Measurements from ENCODE around the gene FH. TPM values are rescaled to one million over a fixed set of nuclear protein-coding genes. Genes with fewer than 3 reads are reported as not detected.

Gene FH
- 10 to 100 TPM; 29.2 to 62.5 TPM for total RNA-seq

GRCh38 chr1:241519308-241520079, at the start of gene FH:
Gene FH (minus strand): TSS chr1:241519755. CDS start chr1:241519722, 33 bp downstream.
- ATAC-seq (replicated peaks), result peak; percentile 98
- Mint-ChIP-seq H3K4me1 (peaks cover 5% of the 10 kb centered on the region), H3K36me3 (ENCODE audit: low read depth) (peaks cover 22% of the 10 kb centered on the region), H3K27me3 (peaks cover 22% of the 10 kb centered on the region), H3K4me3 (no peak within 1 kb of the TSS), H3K9me3 (no peaks in the 10 kb centered on the region), H3K27ac (peak within 1 kb of the TSS; percentile 45)

DNA sequence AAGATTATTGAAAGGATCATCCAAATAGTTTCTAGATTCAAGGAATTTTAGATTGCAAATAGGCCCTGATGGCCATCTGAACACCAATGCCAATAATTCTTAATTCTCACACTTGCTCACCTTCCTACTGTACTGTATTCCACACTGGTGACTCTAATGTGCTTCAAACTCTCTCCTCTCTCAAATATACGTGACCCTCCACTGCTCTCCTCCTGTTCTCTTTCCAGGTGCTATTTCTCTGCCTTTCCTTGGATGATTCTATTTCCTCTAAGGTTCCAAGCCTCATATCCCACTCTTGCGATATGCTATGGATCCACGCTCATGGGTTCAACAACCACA, 41.3 kb upstream of the FH start:
- H3K27ac Mint-ChIP-seq, result no peak overlapping the region
- no peak overlapping the region for H3K4me3 Mint-ChIP-seq
- H3K27me3 Mint-ChIP-seq, result peaks cover 3% of the 10 kb centered on the region
- ATAC-seq (replicated peaks), result no peak
- H3K4me1 Mint-ChIP-seq, result no peaks in the 10 kb centered on the region
- no peaks in the 10 kb centered on the region for H3K36me3 Mint-ChIP-seq (ENCODE audit: low read depth)
- H3K9me3 Mint-ChIP-seq, result no peaks in the 10 kb centered on the region

DNA sequence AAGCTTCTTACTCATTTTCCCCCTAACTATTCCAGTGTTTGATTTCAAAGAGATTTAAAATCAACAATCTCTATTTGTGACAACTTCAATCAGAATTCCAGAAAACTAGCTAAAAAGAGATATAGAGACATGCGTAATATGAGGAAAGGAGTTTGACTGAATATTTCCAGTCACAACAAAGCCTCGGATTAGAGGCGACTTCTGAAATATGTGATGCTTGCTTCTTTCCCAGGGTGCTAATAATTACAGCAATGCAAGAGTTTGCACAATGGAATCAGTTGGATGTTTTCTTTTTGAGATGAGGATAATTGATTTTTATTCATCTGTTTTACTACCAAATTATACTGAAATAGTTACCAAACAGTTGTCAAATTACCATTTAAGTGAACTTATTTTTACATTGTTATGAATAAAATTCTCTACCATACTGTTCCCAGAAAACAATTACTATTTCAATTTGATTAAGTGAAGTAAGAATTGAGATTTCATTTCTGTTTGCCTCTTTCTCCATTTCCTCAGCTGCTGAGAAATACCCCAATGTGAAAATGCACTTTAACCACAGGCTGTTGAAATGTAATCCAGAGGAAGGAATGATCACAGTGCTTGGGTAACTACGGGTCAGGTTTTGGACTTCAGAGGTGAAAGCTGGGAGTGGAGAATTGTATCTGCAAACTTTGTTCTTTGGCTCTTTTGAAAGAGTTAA, 40.7 kb upstream of the FH start:
- H3K27me3 Mint-ChIP-seq, result peaks cover 3% of the 10 kb centered on the region
- no peak for ATAC-seq (replicated peaks)
- no peaks in the 10 kb centered on the region for H3K4me1 Mint-ChIP-seq

GRCh38 chr1:241557551-241558193, 38.1 kb upstream of the FH start:
- H3K4me1 Mint-ChIP-seq, result peaks cover 2% of the 10 kb centered on the region
- H3K27ac Mint-ChIP-seq, result no peak overlapping the region
- no peaks in the 10 kb centered on the region for H3K36me3 Mint-ChIP-seq (ENCODE audit: low read depth)
- no peak for ATAC-seq (replicated peaks)
- H3K4me3 Mint-ChIP-seq, result no peak overlapping the region
- H3K9me3 Mint-ChIP-seq, result peaks cover 2% of the 10 kb centered on the region
- H3K27me3 Mint-ChIP-seq, result peaks cover 3% of the 10 kb centered on the region

More for the DNA sequence above, 40.7 kb upstream of the FH start:
- Mint-ChIP-seq H3K9me3 (no peaks in the 10 kb centered on the region), H3K4me3 (no peak overlapping the region), H3K36me3 (ENCODE audit: low read depth) (no peaks in the 10 kb centered on the region), H3K27ac (no peak overlapping the region)

DNA sequence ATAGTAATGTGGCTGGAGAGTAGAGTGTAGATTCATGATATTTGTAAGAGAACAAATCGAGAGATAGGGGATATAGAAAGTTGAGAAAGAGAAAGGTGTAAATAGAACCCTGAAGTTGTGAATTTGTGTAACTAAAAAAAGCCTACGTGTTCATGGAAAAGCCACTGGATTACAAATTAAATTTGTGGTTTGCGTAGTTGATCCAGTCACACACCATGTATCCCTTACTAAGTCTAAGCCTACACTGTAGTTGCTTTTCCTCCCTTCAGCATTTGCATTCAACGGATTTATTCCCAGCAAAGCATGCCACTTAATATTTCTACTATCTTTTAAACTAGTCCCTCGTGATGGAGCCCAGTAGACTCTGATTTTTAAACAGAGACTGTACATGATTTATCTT, 37.5 kb upstream of the FH start:
- peaks cover 7% of the 10 kb centered on the region for H3K4me1 Mint-ChIP-seq
- ATAC-seq (replicated peaks), result no peak
- H3K36me3 Mint-ChIP-seq (ENCODE audit: low read depth), result no peaks in the 10 kb centered on the region
- H3K27ac Mint-ChIP-seq, result no peak overlapping the region
- peaks cover 4% of the 10 kb centered on the region for H3K9me3 Mint-ChIP-seq
- no peak overlapping the region for H3K4me3 Mint-ChIP-seq
- H3K27me3 Mint-ChIP-seq, result peaks cover 3% of the 10 kb centered on the region

GRCh38 chr1:241555526-241555925, 36.0 kb upstream of the FH start:
- ATAC-seq (replicated peaks), result no peak
- Mint-ChIP-seq H3K27ac (no peak overlapping the region), H3K36me3 (ENCODE audit: low read depth) (no peaks in the 10 kb centered on the region), H3K9me3 (peaks cover 4% of the 10 kb centered on the region), H3K4me3 (no peak overlapping the region), H3K4me1 (peaks cover 17% of the 10 kb centered on the region), H3K27me3 (peaks cover 3% of the 10 kb centered on the region)

- peaks cover 4% of the 10 kb centered on the region for H3K9me3 Mint-ChIP-seq
- H3K27ac Mint-ChIP-seq, result no peak overlapping the region
Measured at GRCh38 chr1:241553886-241554592, 34.5 kb upstream of the FH start.

DNA sequence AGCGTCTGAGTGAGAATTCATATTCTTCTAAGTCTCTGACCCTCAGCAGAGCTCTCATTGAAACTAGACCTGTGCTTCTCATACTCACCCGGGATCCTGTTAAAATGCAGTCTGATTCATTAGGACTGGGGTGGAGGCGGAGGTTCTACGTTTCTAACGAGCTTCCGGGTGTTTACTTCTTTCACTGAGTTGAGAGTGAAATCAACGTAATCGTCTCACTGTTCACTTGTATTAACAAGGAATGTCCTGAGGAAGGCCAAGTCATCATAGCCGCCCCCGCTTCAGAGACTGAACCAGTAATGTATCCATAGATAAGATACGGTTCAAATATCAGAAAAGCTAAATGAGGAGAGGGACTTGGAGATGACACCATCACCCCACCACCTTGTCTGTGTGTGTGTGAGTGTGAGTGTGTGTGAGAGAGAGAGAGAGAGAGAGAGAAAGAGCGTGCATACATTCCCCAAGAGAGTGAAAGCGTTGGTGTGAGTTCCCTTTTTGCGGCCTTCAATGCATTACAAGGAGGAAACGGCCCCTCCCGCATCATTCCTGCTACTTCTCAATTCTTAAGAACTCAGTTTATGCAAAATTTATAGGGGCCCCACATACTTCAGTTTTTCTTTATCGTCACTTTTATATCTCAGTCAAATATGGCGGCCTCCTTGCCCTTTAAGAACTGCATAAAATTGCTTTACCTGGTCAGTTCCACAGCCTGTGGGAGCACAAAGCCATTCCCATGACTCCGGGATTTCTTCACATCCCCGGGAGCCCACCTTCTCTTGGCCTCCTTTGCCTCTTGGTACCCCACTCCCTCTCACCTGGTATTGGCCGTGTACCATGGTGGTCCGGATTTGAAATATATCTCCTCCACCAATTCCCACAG, 32.4 kb upstream of the FH start:
- peak; percentile 98 for ATAC-seq (replicated peaks)
- H3K9me3 Mint-ChIP-seq, result peaks cover 4% of the 10 kb centered on the region

More at GRCh38 chr1:241553886-241554592, 34.5 kb upstream of the FH start:
- Mint-ChIP-seq H3K4me3 (no peak overlapping the region), H3K36me3 (ENCODE audit: low read depth) (no peaks in the 10 kb centered on the region), H3K4me1 (peaks cover 17% of the 10 kb centered on the region), H3K27me3 (peaks cover 3% of the 10 kb centered on the region)
- no peak for ATAC-seq (replicated peaks)

DNA sequence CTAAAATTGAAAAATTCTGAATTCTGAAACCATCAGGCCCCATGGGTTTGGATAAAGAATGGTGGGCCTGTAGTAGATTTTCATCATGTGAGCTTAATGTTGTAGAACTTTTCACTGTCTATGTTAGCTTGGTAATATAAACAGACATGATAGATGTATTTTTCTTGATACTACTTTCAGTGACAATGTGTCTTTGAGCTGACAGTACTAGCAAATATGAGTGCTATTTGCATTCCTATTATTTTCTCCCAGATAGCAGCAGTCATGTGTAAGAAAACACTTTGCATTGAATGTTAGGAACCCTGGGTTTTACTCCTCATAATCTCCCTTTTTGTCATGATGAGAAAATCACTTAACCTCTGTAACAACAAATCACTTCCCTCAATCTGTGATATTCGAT, 30.8 kb upstream of the FH start:
- Mint-ChIP-seq H3K27ac (peak overlapping the region; percentile 91), H3K4me1 (peaks cover 17% of the 10 kb centered on the region), H3K9me3 (peaks cover 4% of the 10 kb centered on the region), H3K4me3 (peak overlapping the region; percentile 80), H3K36me3 (ENCODE audit: low read depth) (no peaks in the 10 kb centered on the region), H3K27me3 (peaks cover 11% of the 10 kb centered on the region)
- ATAC-seq (replicated peaks), result no peak

More for the DNA sequence above, 32.4 kb upstream of the FH start:
- H3K27ac Mint-ChIP-seq, result peak overlapping the region; percentile 91
- peak overlapping the region; percentile 80 for H3K4me3 Mint-ChIP-seq
- H3K36me3 Mint-ChIP-seq (ENCODE audit: low read depth), result no peaks in the 10 kb centered on the region
- peaks cover 3% of the 10 kb centered on the region for H3K27me3 Mint-ChIP-seq
- H3K4me1 Mint-ChIP-seq, result peaks cover 17% of the 10 kb centered on the region

- peaks cover 12% of the 10 kb centered on the region for H3K27me3 Mint-ChIP-seq
Measured at GRCh38 chr1:241548008-241548407, 28.5 kb upstream of the FH start.

GRCh38 chr1:241542199-241542907, 22.8 kb upstream of the FH start:
- no peaks in the 10 kb centered on the region for H3K9me3 Mint-ChIP-seq
- no peak for ATAC-seq (replicated peaks)
- peaks cover 27% of the 10 kb centered on the region for H3K27me3 Mint-ChIP-seq
- H3K4me1 Mint-ChIP-seq, result no peaks in the 10 kb centered on the region
- no peaks in the 10 kb centered on the region for H3K36me3 Mint-ChIP-seq (ENCODE audit: low read depth)
- no peak overlapping the region for H3K27ac Mint-ChIP-seq
- H3K4me3 Mint-ChIP-seq, result no peak overlapping the region

More at GRCh38 chr1:241548008-241548407, 28.5 kb upstream of the FH start:
- Mint-ChIP-seq H3K36me3 (ENCODE audit: low read depth) (no peaks in the 10 kb centered on the region), H3K9me3 (peaks cover 4% of the 10 kb centered on the region), H3K27ac (no peak overlapping the region), H3K4me1 (peaks cover 17% of the 10 kb centered on the region), H3K4me3 (no peak overlapping the region)
- no peak for ATAC-seq (replicated peaks)

DNA sequence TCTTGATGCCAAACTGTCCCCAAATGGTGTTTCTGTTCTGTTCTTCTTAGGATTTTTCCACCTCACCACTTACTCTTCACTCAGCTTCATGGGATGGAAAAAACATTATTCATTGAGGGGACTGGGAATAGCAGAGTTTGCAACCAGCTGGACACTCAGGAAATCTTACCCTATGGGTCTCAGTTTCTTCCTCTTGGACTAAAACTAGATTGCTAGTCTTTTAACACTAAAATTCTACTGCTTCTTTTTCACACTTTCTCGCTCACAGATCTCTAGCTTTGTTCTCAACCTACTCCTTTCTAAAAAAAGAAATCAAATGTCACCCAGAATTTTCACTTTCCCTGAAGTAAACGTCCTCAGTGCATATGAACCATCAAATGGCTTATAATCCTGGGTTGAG, 17.4 kb upstream of the FH start:
- H3K4me3 Mint-ChIP-seq, result no peak overlapping the region
- H3K27ac Mint-ChIP-seq, result no peak overlapping the region
- H3K9me3 Mint-ChIP-seq, result no peaks in the 10 kb centered on the region
- H3K36me3 Mint-ChIP-seq (ENCODE audit: low read depth), result no peaks in the 10 kb centered on the region
- peaks cover 19% of the 10 kb centered on the region for H3K27me3 Mint-ChIP-seq
- no peak for ATAC-seq (replicated peaks)
- no peaks in the 10 kb centered on the region for H3K4me1 Mint-ChIP-seq

DNA sequence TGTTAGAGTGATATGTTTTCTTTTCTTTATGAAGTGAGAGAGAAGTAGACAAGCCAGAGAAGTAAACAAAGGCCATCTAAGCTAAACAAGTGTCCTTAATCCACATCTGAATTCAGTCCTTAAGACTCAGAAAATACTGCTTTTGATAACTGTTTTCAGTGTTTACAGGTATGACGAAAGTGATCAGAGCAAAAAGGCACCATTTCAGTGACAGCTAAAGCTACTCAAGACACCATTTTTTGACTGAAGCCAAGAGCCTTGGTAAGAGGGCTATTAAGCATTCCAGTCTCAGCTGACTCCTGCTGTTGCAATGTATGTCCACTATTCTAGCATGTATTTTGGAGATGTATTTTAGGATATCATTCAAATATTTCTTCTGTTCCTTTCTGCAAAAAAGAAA, 16.7 kb upstream of the FH start:
- H3K4me1 Mint-ChIP-seq, result peaks cover 4% of the 10 kb centered on the region
- H3K27ac Mint-ChIP-seq, result no peak overlapping the region
- no peaks in the 10 kb centered on the region for H3K9me3 Mint-ChIP-seq
- no peak overlapping the region for H3K4me3 Mint-ChIP-seq
- peaks cover 16% of the 10 kb centered on the region for H3K27me3 Mint-ChIP-seq
- ATAC-seq (replicated peaks), result no peak
- no peaks in the 10 kb centered on the region for H3K36me3 Mint-ChIP-seq (ENCODE audit: low read depth)
